Stimulated activated CD8-positive, alpha-beta memory T cell treated with anti-CD3 and anti-CD28 coated beads, Interleukin-4, amount 100 ng/mL, for 4 hours (primary cell): Measurements from ENCODE around the gene TMEM203.
"Not testable (repeated sequence)": the region's sequence is repeated elsewhere in the genome, so short reads cannot be mapped to it uniquely, and the experiment has no call there.

Source experiments
- DNase-seq, 2 donors: peaks; one replicate each; pipeline ENCODE4 v3.0.0-alpha.2; 2020; ENCODE audit warnings: low read depth in 2 of 2, low spot score in 1 of 2

The TMEM203 gene

GRCh38 chr9:137242269-137243203 is 37.1 kb upstream of the TMEM203 start:
- DNase-seq = no peak

GRCh38 chr9:137241490-137242268 is 36.2 kb upstream of the TMEM203 start:
- peak; percentile 41 to 66 for DNase-seq

- DNase-seq = peak; percentile 94 to 96
These were observed 35.5 kb upstream of the TMEM203 start, which contains the start of gene TUBB4B for GRCh38 chr9:137240841-137241489. Gene TUBB4B, plus strand, starts transcription at chr9:137241287. Its CDS starts 74 bp downstream, at chr9:137241361.

- peak; percentile 46 to 58 for DNase-seq
These were observed 34.9 kb upstream of the TMEM203 start for GRCh38 chr9:137240318-137240840.

GRCh38 chr9:137239541-137240200 is 34.2 kb upstream of the TMEM203 start:
- DNase-seq = not testable (repeated sequence)

GRCh38 chr9:137237759-137238726 is 32.6 kb upstream of the TMEM203 start:
- DNase-seq = no peak

GRCh38 chr9:137236936-137237421 is 31.5 kb upstream of the TMEM203 start:
- no peak for DNase-seq

GRCh38 chr9:137236238-137236935 is 30.9 kb upstream of the TMEM203 start:
- peak; percentile 78 to 79 for DNase-seq

- DNase-seq = no peak
These were observed 30.2 kb upstream of the TMEM203 start for GRCh38 chr9:137235424-137236237.

- no peak for DNase-seq
These were observed 29.4 kb upstream of the TMEM203 start for GRCh38 chr9:137234758-137235423.

GRCh38 chr9:137234055-137234697 is 28.7 kb upstream of the TMEM203 start:
- no peak for DNase-seq

GRCh38 chr9:137233143-137233980 is 27.9 kb upstream of the TMEM203 start:
- DNase-seq = no peak

- no peak for DNase-seq
These were observed 27.1 kb upstream of the TMEM203 start for GRCh38 chr9:137232510-137232909.

GRCh38 chr9:137232101-137232500 is 26.7 kb upstream of the TMEM203 start:
- no peak for DNase-seq

GRCh38 chr9:137231372-137232039 is 26.1 kb upstream of the TMEM203 start:
- no peak for DNase-seq
